Transverse colon (tissue), 3 donors: Measurements from ENCODE around the gene PNLIPRP2.

Experiments
- CTCF ChIP-seq, 5 experiments: fragments of 200-600 bp in 3 of 5; fragments of 450-650 bp in 2 of 5; sonication (generic) in 3 of 5; IDR thresholded peaks; 1 replicate in 2 of 5; 2 replicates in 3 of 5; pipeline ENCODE4 v1.5.1; 2016 to 2017; ENCODE audit warnings: antibody characterized with exemption in 5 of 5, inconsistent platforms in 3 of 5, mild to moderate bottlenecking in 2 of 5, moderate library complexity in 1 of 5
- POLR2A ChIP-seq: fragments of 450-650 bp; IDR thresholded peaks from one replicate; pipeline ENCODE4 v1.6.1; 2016; ENCODE audit warnings: antibody characterized with exemption, mild to moderate bottlenecking, moderate library complexity

DNA sequence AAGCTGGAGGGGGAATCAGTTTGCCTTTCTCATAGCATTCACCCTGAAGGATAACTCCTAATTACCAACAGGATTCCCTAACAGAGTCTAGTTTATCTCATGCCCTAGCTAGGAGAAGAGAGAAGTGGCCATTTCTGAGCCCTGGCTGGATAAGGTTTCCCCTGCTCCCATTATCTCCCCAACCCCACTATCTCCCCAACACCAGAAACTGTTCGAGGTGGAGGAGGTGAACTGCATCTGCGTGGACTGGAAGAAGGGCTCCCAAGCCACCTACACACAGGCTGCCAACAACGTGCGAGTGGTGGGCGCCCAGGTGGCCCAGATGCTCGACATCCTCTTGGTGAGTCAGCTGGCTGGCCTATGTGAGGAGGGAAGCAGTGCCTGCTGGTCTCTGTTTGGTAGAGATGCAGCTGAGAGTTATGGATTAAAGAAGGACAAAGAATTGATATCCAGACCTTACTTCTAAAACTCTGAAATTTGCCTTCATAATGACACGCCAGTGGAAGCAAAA is 26.2 kb upstream of the PNLIPRP2 start:
- TF ChIP-seq CTCF (IDR thresholded peaks at IDR 0.05) (no peak), POLR2A (no peak)
